CD4-positive, alpha-beta T cell treated with Interleukin-6 at 100 ng/mL for 8 hours (primary cell): Measurements from ENCODE around the gene OSBPL10.
"Not testable (repeated sequence)": the region's sequence is repeated elsewhere in the genome, so short reads cannot be mapped to it uniquely, and the experiment has no call there.

Experiments
- DNase-seq: peaks from one replicate; pipeline ENCODE4 v3.0.0-alpha.2; 2020; ENCODE audit warnings: mixed read lengths, low spot score

OSBPL10 gene

GRCh38 chr3:31890742-31891469 lies 90.2 kb downstream of the OSBPL10 start:
- no peak for DNase-seq

GRCh38 chr3:31890007-31890406 lies 91.1 kb downstream of the OSBPL10 start:
- no peak for DNase-seq

- no peak for DNase-seq
These were observed 95.8 kb downstream of the OSBPL10 start for GRCh38 chr3:31885235-31885634.

GRCh38 chr3:31884251-31884650 lies 96.8 kb downstream of the OSBPL10 start:
- DNase-seq: no peak

GRCh38 chr3:31882895-31883294 lies 98.2 kb downstream of the OSBPL10 start:
- no peak for DNase-seq

DNA sequence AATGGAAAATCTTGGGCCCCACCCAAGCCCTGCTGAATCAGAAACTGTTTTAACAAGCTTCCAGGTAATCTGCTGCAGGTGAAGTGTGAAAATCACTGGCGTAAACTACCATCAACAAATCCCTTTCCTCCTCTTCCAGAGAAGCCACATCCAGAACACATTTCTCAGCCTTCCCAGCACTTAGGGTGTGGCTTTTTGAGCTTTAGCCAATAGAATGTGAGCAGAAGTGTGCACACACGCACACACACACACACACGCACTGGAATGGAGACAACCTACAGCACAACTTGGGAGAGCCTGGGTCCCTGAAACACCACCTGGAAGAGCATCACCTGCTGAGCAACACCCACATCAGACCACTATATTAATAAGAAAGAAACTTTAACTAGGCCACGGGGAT lies 98.6 kb downstream of the OSBPL10 start:
- DNase-seq: no peak

DNA sequence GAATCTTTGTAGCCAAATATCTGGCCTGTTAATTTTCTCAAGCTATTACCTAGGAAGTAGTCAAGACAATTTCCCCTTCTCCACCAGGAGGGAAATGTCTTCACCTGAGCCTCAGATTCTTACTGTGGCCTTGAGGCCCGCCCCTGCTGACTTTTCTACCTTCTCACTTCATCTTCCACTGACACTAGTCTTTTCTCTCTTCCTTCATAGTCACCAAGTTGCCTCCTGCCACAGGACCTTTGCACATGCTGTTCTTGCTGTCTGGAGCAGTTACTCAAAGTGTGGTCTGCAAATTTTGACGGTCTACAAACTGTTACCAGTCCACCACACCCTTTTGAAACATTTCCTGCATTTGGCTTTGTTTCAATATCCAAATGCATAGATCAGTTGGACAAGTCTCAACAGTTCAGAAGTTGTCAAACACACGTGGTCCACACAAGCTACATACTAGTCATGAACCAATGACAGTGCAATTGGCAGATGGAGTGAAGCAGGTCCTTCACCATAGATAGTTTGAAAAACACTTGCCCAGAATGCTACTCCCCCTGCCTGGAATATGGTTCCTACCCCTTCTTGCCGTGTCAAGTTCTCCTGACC lies 100.5 kb downstream of the OSBPL10 start:
- DNase-seq: no peak

DNA sequence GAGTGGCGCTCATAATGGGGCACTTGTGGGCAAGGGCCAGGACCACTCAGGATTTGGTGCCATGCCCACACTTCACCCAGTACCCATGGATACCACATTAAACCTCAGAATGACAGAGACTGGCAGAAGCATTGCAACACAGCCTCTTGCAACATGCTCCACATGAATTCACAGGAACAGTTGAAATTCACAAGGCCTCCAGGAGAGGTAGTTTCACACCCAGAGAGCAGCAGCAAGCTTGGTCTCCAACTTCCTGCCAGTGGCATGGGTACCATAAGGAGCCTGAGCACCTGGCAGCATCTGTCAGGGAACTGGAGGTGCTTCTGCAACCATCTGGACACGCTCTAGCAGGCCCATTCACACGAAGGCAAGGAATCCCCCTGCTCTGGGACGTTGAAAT lies 101.0 kb downstream of the OSBPL10 start:
- DNase-seq: no peak

GRCh38 chr3:31879365-31879764 lies 101.7 kb downstream of the OSBPL10 start:
- no peak for DNase-seq

- no peak for DNase-seq
These were observed 102.7 kb downstream of the OSBPL10 start for GRCh38 chr3:31878231-31878838.

GRCh38 chr3:31876331-31876730 lies 104.7 kb downstream of the OSBPL10 start:
- no peak for DNase-seq

GRCh38 chr3:31875437-31875836 lies 105.6 kb downstream of the OSBPL10 start:
- DNase-seq: no peak

DNA sequence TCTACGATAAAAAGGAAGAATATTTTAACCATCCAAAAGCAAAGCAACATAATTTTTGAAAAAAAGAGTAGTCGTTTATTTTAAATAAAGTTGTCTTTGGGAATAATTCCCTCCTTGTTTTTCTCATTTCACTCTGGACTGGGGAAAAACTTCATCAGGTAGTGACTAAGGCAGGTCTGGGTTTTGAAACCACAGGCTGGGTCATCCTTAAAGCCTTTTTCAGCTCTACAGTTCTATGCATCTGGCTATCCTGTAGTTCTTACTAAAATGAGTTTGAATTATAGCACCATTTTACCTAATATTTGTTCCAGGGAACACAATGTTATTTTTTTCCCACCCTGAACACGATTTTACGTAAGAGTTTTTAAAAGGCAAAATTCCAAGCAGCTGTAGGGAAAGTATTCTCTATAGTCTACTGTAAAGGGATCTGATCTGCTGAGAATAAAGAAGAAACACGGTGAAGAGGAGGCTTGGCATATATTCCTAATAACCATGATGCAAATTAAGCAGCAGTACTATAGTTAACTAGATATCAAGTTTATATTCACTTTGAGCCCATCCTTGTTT lies 107.7 kb downstream of the OSBPL10 start:
- no peak for DNase-seq

DNA sequence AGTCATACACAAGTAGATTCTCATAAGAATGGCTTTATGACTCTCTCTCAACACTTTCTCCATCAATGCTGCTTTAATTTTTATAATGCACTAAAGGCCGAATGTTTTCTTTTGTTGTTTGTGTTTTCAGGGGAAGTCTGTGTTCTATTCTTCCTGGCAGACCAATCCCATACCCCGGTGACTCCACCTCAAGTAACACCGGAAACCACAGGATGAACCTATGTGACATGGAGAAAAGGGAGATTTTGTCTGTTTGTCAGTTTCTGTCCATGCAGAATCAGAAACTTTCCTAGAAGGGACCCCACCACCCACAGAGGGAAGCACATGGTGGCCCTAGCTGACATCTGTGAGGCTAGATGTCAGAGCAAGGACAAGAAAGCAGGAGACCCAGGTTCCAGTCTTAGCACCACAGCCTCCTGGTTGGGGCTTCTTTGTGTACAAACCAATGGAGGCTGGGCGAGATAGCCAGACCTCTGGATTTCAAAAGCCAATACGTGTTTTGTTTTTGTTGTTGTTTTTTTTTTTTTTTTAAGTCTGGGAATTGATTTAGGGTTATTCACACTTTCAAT lies 109.0 kb downstream of the OSBPL10 start:
- no peak for DNase-seq

DNA sequence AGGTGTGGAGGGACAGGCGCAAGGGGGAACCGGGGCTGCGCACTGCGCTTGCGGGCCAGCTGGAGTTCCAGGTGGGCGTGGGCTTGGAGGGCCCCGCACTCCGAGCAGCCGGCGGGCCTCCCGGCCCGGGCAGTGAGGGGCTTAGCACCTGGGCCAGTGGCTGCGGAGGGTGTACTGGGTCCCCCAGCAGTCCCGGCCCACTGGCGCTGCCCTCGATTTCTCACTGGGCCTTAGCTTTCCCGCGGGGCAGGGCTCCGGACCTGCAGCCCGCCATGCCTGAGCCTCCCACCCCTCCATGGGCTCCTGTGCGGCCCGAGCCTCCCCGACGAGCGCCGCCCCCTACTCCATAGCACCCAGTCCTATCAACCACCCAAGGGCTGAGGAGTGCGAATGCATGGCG lies 111.0 kb downstream of the OSBPL10 start:
- DNase-seq: not testable (repeated sequence)

GRCh38 chr3:31868236-31868635 lies 112.8 kb downstream of the OSBPL10 start:
- no peak for DNase-seq

GRCh38 chr3:31862666-31863279 lies 118.3 kb downstream of the OSBPL10 start:
- DNase-seq: no peak

- no peak for DNase-seq
These were observed 119.2 kb downstream of the OSBPL10 start for GRCh38 chr3:31861826-31862225.

- not testable (repeated sequence) for DNase-seq
These were observed 120.4 kb downstream of the OSBPL10 start for GRCh38 chr3:31860642-31861041.

DNA sequence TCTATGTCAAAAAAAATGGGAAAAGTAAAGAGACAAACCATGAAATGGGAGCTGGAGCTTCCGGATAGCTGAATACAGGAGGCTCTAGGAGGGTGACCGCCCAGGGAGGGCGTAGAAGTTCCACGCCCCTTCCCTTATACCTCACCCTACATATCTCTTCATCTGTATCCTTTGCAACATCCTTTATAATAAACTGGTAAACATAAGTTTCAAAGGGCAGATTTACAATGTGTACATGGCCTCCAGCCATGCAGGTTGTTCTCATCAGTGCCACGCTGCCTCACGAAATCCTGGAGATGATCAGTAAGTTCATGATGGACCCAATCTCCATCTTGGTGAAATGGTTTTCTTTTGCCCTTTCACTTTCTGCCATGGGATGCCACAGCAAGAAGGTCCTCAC lies 121.8 kb downstream of the OSBPL10 start:
- no peak for DNase-seq

GRCh38 chr3:31858439-31858838 lies 122.6 kb downstream of the OSBPL10 start:
- no peak for DNase-seq

- DNase-seq: no peak
These were observed 127.5 kb downstream of the OSBPL10 start for GRCh38 chr3:31853580-31853979.
